ENCODE data around the gene ZFPM1. TPM values are rescaled to one million over a fixed set of nuclear protein-coding genes. Genes with fewer than 3 reads are reported as not detected.

Gene ZFPM1
- total RNA-seq, 1 donor from 2014 or later = 5.7 TPM

- no peaks in the 10 kb centered on the region for H3K36me3 Mint-ChIP-seq (ENCODE audit: unreplicated experiment)
- no peak for DNase-seq (ENCODE audit: extremely low spot score, unreplicated experiment)
- H3K27me3 Mint-ChIP-seq (ENCODE audit: unreplicated experiment) = no peaks in the 10 kb centered on the region
- H3K9me3 Mint-ChIP-seq (ENCODE audit: unreplicated experiment) = no peaks in the 10 kb centered on the region
- peaks cover 1% of the 10 kb centered on the region for H3K4me1 Mint-ChIP-seq (ENCODE audit: unreplicated experiment)
- H3K4me3 Mint-ChIP-seq (ENCODE audit: unreplicated experiment) = no peak overlapping the region
- no peak overlapping the region for H3K27ac Mint-ChIP-seq (ENCODE audit: unreplicated experiment)
- no peak for TF ChIP-seq CTCF (IDR thresholded peaks at IDR 0.05)
Measured at GRCh38 chr16:88528902-88529318, 75.8 kb downstream of the ZFPM1 start.

- H3K27me3 Mint-ChIP-seq (ENCODE audit: unreplicated experiment) = no peaks in the 10 kb centered on the region
- H3K9me3 Mint-ChIP-seq (ENCODE audit: unreplicated experiment) = no peaks in the 10 kb centered on the region
- H3K36me3 Mint-ChIP-seq (ENCODE audit: unreplicated experiment) = no peaks in the 10 kb centered on the region
- DNase-seq (ENCODE audit: extremely low spot score, unreplicated experiment) = no peak
- peaks cover 1% of the 10 kb centered on the region for H3K4me1 Mint-ChIP-seq (ENCODE audit: unreplicated experiment)
- H3K4me3 Mint-ChIP-seq (ENCODE audit: unreplicated experiment) = no peak overlapping the region
- H3K27ac Mint-ChIP-seq (ENCODE audit: unreplicated experiment) = no peak overlapping the region
- TF ChIP-seq CTCF (IDR thresholded peaks at IDR 0.05) = no peak
Measured at GRCh38 chr16:88529596-88529995, 76.5 kb downstream of the ZFPM1 start.

GRCh38 chr16:88530051-88530857, 77.2 kb downstream of the ZFPM1 start:
- H3K4me1 Mint-ChIP-seq (ENCODE audit: unreplicated experiment) = peaks cover 3% of the 10 kb centered on the region
- H3K27me3 Mint-ChIP-seq (ENCODE audit: unreplicated experiment) = no peaks in the 10 kb centered on the region
- no peaks in the 10 kb centered on the region for H3K9me3 Mint-ChIP-seq (ENCODE audit: unreplicated experiment)
- peak overlapping the region; percentile 22 for H3K4me3 Mint-ChIP-seq (ENCODE audit: unreplicated experiment)
- H3K36me3 Mint-ChIP-seq (ENCODE audit: unreplicated experiment) = no peaks in the 10 kb centered on the region
- no peak for TF ChIP-seq CTCF (IDR thresholded peaks at IDR 0.05)
- DNase-seq (ENCODE audit: extremely low spot score, unreplicated experiment) = no peak
- no peak overlapping the region for H3K27ac Mint-ChIP-seq (ENCODE audit: unreplicated experiment)

GRCh38 chr16:88530858-88531203, 77.8 kb downstream of the ZFPM1 start:
- H3K4me1 Mint-ChIP-seq (ENCODE audit: unreplicated experiment) = peaks cover 9% of the 10 kb centered on the region
- no peak for TF ChIP-seq CTCF (IDR thresholded peaks at IDR 0.05)
- no peaks in the 10 kb centered on the region for H3K9me3 Mint-ChIP-seq (ENCODE audit: unreplicated experiment)
- DNase-seq (ENCODE audit: extremely low spot score, unreplicated experiment) = no peak
- H3K27me3 Mint-ChIP-seq (ENCODE audit: unreplicated experiment) = no peaks in the 10 kb centered on the region
- H3K27ac Mint-ChIP-seq (ENCODE audit: unreplicated experiment) = no peak overlapping the region
- no peaks in the 10 kb centered on the region for H3K36me3 Mint-ChIP-seq (ENCODE audit: unreplicated experiment)
- no peak overlapping the region for H3K4me3 Mint-ChIP-seq (ENCODE audit: unreplicated experiment)

- peaks cover 12% of the 10 kb centered on the region for H3K4me1 Mint-ChIP-seq (ENCODE audit: unreplicated experiment)
- H3K9me3 Mint-ChIP-seq (ENCODE audit: unreplicated experiment) = no peaks in the 10 kb centered on the region
- DNase-seq (ENCODE audit: extremely low spot score, unreplicated experiment) = no peak
- TF ChIP-seq CTCF (IDR thresholded peaks at IDR 0.05) = no peak
- no peak overlapping the region for H3K27ac Mint-ChIP-seq (ENCODE audit: unreplicated experiment)
- H3K27me3 Mint-ChIP-seq (ENCODE audit: unreplicated experiment) = no peaks in the 10 kb centered on the region
- H3K36me3 Mint-ChIP-seq (ENCODE audit: unreplicated experiment) = no peaks in the 10 kb centered on the region
- H3K4me3 Mint-ChIP-seq (ENCODE audit: unreplicated experiment) = no peak overlapping the region
Measured at GRCh38 chr16:88531346-88531745, 78.3 kb downstream of the ZFPM1 start.

Data from osteocyte (in vitro differentiated cells).